GOT3 (cell line): ENCODE data around the gene BTN3A1.
"Not testable (repeated sequence)": the region's sequence is repeated elsewhere in the genome, so short reads cannot be mapped to it uniquely, and the experiment has no call there.

ENCODE experiments used
- DNase-seq: peaks from one replicate; lab custom pipeline; 2025; ENCODE audit warnings: mixed read lengths; lab: John Stamatoyannopoulos, UW

The BTN3A1 gene

GRCh38 chr6:26415036-26415614 lies 13.1 kb downstream of the BTN3A1 start:
- DNase-seq = no peak

- DNase-seq = no peak
Observed at GRCh38 chr6:26415791-26416190, 13.7 kb downstream of the BTN3A1 start.

DNA sequence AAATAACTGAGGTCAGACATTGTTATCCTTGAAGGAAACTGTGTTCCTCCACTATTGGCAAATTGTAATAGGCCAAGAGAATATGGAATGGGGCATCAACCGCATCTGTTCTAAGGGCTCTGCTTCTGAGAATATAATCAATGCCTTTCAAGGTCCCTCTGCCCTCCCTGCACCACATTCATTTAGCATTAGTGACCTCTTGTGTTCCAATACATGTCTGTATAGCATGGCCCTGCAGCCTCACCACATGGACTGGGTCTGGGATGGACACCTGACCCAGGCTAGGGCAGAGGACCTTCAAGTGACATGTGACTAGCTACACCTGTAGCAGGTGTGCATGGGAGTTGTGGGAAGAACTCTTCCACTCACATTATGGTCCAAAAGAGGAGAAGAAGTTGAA lies 14.2 kb downstream of the BTN3A1 start:
- no peak for DNase-seq

DNA sequence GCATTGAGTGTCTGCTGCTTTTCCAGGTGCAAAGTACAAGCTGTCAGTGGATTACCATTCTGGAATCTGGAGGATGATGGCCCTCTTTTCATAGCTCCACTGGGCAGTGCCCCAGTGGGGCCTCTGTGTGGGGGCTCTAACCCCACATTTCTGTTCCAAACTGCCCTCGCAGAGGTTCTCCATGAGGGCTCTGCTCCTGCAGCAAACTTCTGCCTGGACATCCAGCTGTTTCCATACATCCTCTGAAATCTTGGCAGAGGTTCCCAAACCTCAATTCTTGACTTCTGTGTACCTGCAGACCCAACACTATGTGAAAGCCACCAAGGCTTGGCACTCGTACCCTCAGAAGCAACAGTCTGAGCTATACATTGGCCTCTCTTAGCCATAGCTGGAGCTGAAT lies 16.0 kb downstream of the BTN3A1 start:
- DNase-seq = not testable (repeated sequence)

- DNase-seq = not testable (repeated sequence)
Observed at GRCh38 chr6:26418795-26419194, 16.7 kb downstream of the BTN3A1 start.

DNA sequence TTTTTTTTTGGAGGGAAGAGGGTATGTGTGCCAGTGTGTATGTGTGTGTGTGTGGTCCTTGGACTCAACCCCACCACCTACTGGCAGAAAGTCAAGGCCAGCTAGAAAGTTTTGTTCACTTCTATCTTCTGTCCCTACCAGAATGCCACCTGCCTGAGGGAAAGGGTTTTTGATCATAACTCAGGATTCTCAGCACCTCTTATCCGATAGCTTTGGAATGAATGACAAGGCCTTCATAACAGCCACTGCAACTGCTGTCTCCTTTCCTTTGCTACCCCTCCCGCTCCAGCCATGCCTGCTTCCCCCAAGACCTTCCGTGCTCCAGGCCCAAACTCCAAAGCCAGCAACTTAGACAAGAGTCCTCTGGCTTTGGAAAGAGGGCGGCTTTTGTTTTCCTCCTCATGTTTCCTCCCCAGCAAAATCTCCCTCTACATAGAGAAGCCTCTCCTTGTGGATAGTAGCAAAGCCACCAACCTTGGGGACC lies 18.7 kb downstream of the BTN3A1 start:
- DNase-seq = no peak

DNA sequence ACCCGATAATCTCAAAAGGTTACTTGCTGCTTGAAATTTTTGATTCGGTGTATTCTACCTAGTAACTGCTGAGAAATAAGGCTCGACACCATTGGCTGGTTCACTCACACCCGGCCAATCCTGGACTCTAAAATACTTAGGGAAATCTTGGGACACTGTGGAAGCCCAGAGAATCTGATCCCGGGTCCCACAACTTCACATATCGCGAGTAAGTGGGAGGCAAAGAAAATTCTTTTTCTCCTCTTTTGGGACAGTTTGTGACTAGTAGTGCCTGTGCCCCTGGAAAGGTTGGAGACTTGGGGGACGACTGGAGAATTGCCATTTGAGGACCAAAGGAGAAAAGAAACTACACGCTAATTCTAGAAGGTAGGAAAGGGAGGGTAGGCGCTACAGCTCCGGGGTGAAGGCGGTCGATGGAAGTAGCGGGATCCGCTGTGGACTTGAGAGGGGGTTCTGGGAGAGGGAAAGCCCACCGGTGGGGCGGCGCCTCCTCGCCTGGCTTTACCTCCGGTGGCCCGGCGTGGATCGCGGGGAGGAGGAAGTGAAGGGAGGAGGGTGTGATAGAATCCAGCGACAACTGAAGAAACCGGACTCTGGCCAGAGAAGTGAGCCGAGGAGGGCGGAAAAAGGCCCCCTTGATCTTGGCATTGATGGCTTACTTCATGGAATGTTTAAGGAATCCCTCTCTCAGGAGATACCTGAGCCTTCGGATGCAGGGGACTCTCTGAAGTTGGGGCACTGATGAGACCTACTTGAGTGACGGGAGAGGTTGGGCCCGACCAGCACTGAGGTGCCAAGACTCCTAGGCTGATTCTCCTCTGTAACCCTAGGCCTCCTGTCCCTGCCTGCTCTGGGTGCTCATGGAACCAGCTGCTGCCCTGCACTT lies 19.4 kb downstream of the BTN3A1 start:
- peak; percentile 17 for DNase-seq

GRCh38 chr6:26422329-26422728 lies 20.3 kb downstream of the BTN3A1 start:
- DNase-seq = no peak

- no peak for DNase-seq
Observed at GRCh38 chr6:26426691-26427450, 24.8 kb downstream of the BTN3A1 start.

DNA sequence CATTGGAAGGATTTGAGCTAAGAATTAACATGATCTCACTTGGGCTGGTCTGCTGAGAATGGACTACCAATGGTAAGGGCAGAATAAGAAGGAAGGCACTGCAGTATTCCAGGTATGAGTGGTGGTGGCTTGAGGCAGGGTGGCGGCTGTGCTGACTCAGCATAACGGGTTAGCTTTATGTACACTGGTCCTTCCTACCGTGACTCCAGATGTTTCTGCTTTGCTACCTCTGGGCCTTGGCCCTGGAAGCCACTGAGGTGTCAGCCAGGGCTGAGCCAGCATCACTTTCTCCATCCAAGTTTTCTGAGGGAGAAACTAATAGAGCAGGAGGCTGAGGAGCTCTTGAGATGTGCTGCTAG lies 25.4 kb downstream of the BTN3A1 start:
- no peak for DNase-seq

GRCh38 chr6:26428206-26428605 lies 26.1 kb downstream of the BTN3A1 start:
- DNase-seq = no peak

DNA sequence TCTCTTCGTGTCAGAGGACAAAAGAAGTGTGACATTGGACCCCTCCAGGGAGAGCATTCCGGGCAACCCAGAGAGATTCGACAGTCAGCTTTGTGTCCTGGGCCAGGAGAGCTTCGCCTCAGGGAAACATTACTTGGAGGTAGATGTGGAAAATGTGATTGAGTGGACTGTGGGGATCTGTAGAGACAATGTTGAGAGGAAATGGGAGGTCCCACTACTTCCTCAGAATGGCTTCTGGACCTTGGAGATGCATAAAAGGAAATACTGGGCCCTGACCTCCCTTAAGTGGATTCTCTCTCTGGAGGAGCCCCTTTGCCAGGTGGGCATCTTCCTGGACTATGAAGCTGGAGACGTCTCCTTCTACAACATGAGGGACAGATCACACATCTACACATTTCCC lies 28.7 kb downstream of the BTN3A1 start:
- DNase-seq = no peak

DNA sequence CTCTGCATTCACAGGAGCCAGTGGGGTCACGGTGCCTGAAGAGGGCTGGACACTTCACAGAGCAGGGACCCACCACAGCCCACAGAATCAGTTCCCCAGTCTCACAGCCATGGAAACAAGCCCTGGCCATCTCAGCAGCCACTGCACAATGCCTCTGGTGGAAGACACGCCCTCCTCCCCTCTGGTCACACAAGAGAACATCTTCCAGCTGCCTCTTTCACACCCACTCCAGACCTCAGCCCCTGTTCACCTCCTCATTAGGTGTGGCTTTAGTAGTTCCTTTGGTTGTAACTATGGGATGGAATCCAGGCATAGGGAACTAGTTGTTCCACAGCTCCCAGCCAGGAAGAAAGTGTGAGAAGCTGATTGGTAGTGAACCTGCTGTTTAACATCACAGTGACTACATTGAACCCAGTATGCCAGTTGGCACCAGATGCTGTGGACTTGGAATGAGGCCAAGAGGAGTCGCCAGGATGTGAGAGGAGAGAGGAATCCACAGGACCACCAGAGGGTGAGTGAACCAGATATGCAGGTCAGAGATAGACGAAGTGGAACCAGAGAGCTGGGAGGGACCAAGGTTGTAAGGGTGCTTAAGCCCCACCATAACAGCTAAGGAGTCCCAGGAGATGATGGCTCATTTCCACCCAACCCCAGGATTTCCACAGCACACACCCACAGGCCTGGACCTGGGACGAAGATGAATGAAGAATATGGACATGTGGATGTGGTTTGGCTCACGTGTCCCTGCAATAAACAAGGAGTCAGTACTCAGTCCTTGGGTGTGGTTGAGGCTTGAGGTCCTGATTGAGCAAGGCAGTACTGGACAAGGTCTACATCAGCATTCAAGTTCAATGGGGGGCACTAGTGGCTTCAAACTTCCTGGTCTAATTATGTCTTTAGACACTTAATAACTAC lies 29.4 kb downstream of the BTN3A1 start:
- no peak for DNase-seq

DNA sequence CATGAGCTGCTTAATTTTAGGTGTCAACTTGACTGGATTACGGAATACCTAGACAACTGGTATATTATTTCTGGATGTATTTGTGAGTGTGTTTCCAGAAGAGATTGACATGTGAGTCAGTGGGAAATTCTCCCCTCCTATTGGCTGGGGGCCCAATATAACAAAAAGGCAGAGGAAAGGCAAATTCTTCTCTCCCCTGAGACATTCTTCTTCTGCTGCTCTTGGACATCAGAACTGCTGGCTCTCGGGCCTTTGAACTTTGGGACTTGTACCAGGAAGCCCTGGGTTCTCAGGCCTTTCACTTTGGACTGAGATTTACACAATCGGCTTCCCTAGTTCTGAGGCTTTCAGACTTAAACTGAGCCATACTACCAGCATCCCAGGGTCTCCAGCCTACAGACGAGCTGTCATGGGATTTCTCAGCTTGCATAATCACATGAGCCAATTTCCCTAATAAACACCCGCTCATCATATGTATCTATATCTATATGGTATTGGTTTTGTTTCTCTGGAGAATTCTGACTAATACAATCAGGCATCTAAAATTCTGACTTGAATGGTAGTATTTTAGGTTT lies 30.6 kb downstream of the BTN3A1 start:
- no peak for DNase-seq

GRCh38 chr6:26433680-26434079 lies 31.6 kb downstream of the BTN3A1 start:
- not testable (repeated sequence) for DNase-seq

DNA sequence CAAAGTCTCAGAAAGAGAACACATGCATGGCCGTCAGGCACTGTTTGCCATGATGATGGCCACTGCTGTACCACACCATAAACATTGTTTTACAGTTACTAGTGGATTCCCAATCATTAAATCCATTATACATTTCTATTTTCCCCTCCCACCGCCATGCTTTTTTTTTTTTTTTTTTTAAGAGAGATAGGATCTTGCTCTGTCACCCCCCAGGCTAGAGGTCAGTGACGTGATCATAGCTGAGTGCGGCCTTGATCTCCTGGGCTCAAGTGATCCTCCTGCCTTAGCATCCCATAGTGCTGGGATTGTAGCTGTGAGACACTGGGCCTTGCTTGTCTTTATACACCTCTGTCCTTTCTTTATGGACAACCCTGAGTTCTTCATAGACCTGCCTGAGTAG lies 33.9 kb downstream of the BTN3A1 start:
- DNase-seq = no peak

DNA sequence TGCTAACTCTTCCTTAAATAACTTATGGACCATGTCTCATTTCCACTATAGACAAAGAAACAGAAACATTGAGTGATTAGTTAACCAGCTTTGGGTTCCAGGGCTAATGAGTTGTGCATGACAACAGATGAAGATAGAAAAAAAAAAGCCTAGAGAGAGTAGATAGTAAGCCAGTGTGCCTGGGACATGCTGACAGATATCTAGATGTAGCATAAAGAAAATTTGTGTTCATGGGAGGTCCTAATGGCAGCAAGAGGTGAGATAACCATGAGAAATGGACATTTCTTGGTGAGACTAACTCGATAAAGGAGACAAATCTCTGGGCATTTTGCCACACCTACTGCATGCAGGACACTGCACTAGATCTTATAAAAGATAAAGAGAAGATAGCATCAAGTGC lies 35.5 kb downstream of the BTN3A1 start:
- no peak for DNase-seq

DNA sequence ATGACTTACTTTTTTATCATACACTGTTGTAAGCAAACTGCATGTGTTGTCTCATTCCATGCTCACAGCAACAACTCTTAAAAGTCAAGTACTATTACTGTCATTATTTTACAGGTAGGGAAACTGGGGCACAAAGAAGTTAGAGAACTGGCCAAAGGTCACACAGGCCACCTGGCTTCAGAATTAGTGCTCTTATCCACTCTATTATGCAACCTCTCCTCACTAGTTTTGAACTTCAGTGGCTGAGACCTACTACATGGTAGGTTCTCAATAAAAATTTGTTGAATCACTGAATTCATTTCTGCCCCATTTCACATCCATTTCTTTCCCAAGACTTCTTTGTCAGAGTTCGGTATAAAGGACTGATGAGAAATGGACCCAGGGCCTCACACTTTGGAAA lies 35.9 kb downstream of the BTN3A1 start:
- DNase-seq = no peak

DNA sequence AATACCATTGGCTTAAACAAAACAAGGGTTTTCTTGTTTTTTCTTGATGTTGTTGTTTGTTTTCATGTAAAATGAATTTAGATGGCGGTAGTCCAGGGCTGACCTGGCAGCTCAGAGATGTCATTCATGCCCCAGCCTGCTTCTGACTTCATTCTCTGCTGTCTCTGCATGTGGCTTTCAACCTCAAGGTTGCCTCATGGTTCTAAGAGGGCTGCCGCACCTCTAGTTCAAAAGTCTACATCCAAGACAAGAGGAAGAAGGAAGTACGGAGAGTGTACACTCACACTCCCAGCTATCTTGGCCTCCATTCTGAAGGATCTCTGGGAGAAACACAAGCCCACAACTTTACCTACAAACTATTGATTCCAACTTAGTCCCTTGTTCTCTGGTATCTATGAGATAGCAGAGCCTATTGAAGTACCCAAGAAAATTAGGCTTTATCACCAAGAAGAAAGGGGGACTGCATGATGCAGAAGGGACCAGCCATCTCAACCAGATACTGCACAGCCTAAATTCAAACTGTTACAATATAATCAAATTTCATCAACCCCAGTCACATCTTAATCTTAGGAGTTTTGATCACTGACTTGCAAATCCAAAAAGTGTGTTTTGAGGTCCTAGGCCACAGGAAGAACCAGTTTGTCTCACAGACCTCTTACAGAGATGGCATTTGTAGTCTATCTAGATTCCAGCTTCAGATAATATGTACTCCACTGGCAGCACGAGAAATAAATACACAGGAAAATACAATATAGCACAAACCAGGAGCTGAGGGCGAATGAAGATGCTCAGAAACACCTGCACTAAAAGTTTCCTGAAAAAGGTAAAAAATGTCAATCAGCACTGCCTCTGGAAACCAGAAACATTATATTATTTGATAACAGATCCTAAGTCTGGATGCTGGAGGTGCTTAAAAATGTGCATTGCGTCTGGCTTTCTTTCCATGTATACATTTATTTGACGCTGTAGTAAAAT lies 37.4 kb downstream of the BTN3A1 start:
- no peak for DNase-seq

- DNase-seq = no peak
Observed at GRCh38 chr6:26440977-26441358, 38.9 kb downstream of the BTN3A1 start.
